Neuronal stem cell (in vitro differentiated cells): ENCODE results near the gene DNAH9.

ENCODE experiments used
- DNase-seq: peaks from one replicate; pipeline ENCODE4 v3.0.0-alpha.2; 2013; ENCODE audit warnings: low spot score
- H2AFZ ChIP-seq: one replicate; pipeline ENCODE4 v1.6.1; 2013; ENCODE audit warnings: mild to moderate bottlenecking, low read length, inconsistent platforms
- H2AK5ac ChIP-seq: 2 replicates; pipeline ENCODE4 v1.6.1; 2013; ENCODE audit warnings: low read depth, mild to moderate bottlenecking, inconsistent platforms, low read length, moderate library complexity, mixed read lengths
- H2BK120ac ChIP-seq: 2 replicates; pipeline ENCODE4 v1.6.1; 2013; ENCODE audit warnings: low read depth, mild to moderate bottlenecking, inconsistent platforms, low read length, moderate library complexity, mixed read lengths
- H2BK12ac ChIP-seq: one replicate; pipeline ENCODE4 v1.6.1; 2013; ENCODE audit warnings: low read length, inconsistent platforms
- H2BK15ac ChIP-seq: 2 replicates; pipeline ENCODE4 v1.6.1; 2013; ENCODE audit warnings: mild to moderate bottlenecking, low read length, inconsistent platforms, mixed read lengths
- H2BK5ac ChIP-seq: one replicate; pipeline ENCODE4 v1.6.1; 2013; ENCODE audit warnings: inconsistent platforms, mild to moderate bottlenecking, low read length, moderate library complexity
- H3K14ac ChIP-seq: one replicate; pipeline ENCODE4 v1.6.1; 2013; ENCODE audit warnings: low read length, inconsistent platforms
- H3K18ac ChIP-seq: 2 replicates; pipeline ENCODE4 v1.6.1; 2013; ENCODE audit warnings: low read length, inconsistent platforms
- H3K23ac ChIP-seq: 2 replicates; pipeline ENCODE4 v1.6.1; 2013; ENCODE audit warnings: low read depth, mild to moderate bottlenecking, mixed read lengths, low read length, inconsistent platforms; ENCODE audit not compliant: poor library complexity
- H3K27ac ChIP-seq: replicated peaks from 3 replicates; pipeline ENCODE4 v1.5.1; 2013; ENCODE audit warnings: low read length, inconsistent platforms
- H3K27me3 ChIP-seq, 3 experiments: 2 replicates each; pipeline ENCODE4 v1.6.1; 2013; ENCODE audit warnings: low read length in 3 of 3, mild to moderate bottlenecking in 2 of 3, inconsistent platforms in 1 of 3, low read depth in 1 of 3, mixed read lengths in 1 of 3, moderate library complexity in 1 of 3; ENCODE audit not compliant: control insufficient read depth in 3 of 3, insufficient read depth in 3 of 3
- H3K36me3 ChIP-seq, 2 donors: replicated peaks in 1 of 2; 2 replicates each; pipeline ENCODE4 v1.6.1; 2013; ENCODE audit warnings: low read length in 2 of 2; ENCODE audit not compliant: control insufficient read depth in 2 of 2, insufficient read depth in 2 of 2
- H3K4ac ChIP-seq: 2 replicates; pipeline ENCODE4 v1.6.1; 2013; ENCODE audit warnings: inconsistent platforms, mild to moderate bottlenecking, low read length, moderate library complexity
- H3K4me1 ChIP-seq, 2 donors: 1 replicate in 1 of 2; 2 replicates in 1 of 2; pipeline ENCODE4 v1.6.1; 2013; ENCODE audit warnings: low read length in 2 of 2, low read depth in 1 of 2; ENCODE audit not compliant: control insufficient read depth in 2 of 2, insufficient read depth in 1 of 2
- H3K4me2 ChIP-seq: one replicate; pipeline ENCODE4 v1.6.1; 2013; ENCODE audit warnings: mild to moderate bottlenecking, low read length, inconsistent platforms; ENCODE audit not compliant: insufficient read depth, poor library complexity, severe bottlenecking
- H3K4me3 ChIP-seq, 2 donors: 2 replicates each; pipeline ENCODE4 v1.5.1; 2013; ENCODE audit warnings: low read length in 2 of 2, mild to moderate bottlenecking in 2 of 2, inconsistent platforms in 1 of 2, moderate library complexity in 1 of 2
- H3K79me1 ChIP-seq: one replicate; pipeline ENCODE4 v1.6.1; 2013; ENCODE audit warnings: low read depth, mild to moderate bottlenecking, inconsistent platforms, low read length, moderate library complexity
- H3K9ac ChIP-seq: one replicate; pipeline ENCODE4 v1.6.1; 2013; ENCODE audit warnings: mild to moderate bottlenecking, low read depth, low read length, inconsistent platforms; ENCODE audit not compliant: poor library complexity
- H3K9me3 ChIP-seq, 2 donors: replicated peaks in 1 of 2; 2 replicates each; pipeline versions ENCODE3 to v1.6.1; 2013; ENCODE audit warnings: low read length in 2 of 2, mild to moderate bottlenecking in 2 of 2, inconsistent platforms in 1 of 2, low read depth in 1 of 2, mixed read lengths in 1 of 2, moderate library complexity in 1 of 2; ENCODE audit not compliant: control insufficient read depth in 2 of 2, insufficient read depth in 1 of 2
- H4K8ac ChIP-seq: one replicate; pipeline ENCODE4 v1.6.1; 2013; ENCODE audit warnings: low read depth, mild to moderate bottlenecking, inconsistent platforms, low read length, moderate library complexity
- H4K91ac ChIP-seq: one replicate; pipeline ENCODE4 v1.6.1; 2013; ENCODE audit warnings: low read length, low read depth, mild to moderate bottlenecking, inconsistent platforms; ENCODE audit not compliant: poor library complexity
- WGBS, 2 donors: extraction: QIAGEN DNeasy Blood & Tissue Kit; methylation state at CpG; one replicate each; pipeline ENCODE4 v1.1.7; 2013; ENCODE audit warnings: missing lambda C conversion rate in 2 of 2, mixed read lengths in 1 of 2; ENCODE audit not compliant: insufficient read length in 2 of 2, insufficient replicate concordance in 1 of 2; ENCODE audit errors: extremely low coverage in 2 of 2; 5-methylcytosine and 5-hydroxymethylcytosine counted together

Gene DNAH9

DNA sequence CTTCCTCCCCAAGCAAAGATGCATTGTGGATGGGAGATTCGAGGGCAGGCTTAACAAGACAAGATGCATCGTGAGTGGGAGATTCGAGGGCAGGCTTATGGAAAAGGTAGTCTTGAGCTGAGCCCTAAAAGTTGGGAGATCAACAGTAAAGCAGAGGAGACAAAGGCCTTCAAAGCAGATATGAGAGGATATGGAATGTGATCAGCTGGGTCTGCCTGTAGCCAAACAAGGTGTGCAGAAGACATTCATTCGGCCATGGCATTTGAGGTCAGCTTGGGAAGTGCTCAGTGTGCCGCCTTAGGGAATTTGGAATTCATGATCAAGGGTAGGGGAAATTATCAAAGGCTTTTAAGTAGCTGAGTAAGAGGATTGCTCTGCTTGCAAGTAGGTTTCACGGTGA lies 39.5 kb downstream of the DNAH9 start:
- Histone ChIP-seq H3K27me3 (no peaks in the 10 kb centered on the region), H4K8ac (no peak overlapping the region), H3K27ac (no peak overlapping the region), H3K14ac (no peak overlapping the region), H2BK5ac (no peak overlapping the region), H3K9me3 (no peaks in the 10 kb centered on the region), H2AFZ (no peak overlapping the region), H3K4me1 (no peaks in the 10 kb centered on the region), H3K23ac (no peak overlapping the region), H3K4me3 (no peak overlapping the region), H3K79me1 (no peaks in the 10 kb centered on the region), H3K9ac (no peak overlapping the region), H2AK5ac (no peak overlapping the region), H4K91ac (no peak overlapping the region), H3K18ac (no peak overlapping the region), H3K36me3 (no peaks in the 10 kb centered on the region), H3K4me2 (no peak overlapping the region), H2BK15ac (no peak overlapping the region), H2BK12ac (no peak overlapping the region), H2BK120ac (no peak overlapping the region), H3K4ac (no peak overlapping the region)
- no peak for DNase-seq
- no CpG with 5 or more reads among the region's 6 CpGs for WGBS, 2 donors

DNA sequence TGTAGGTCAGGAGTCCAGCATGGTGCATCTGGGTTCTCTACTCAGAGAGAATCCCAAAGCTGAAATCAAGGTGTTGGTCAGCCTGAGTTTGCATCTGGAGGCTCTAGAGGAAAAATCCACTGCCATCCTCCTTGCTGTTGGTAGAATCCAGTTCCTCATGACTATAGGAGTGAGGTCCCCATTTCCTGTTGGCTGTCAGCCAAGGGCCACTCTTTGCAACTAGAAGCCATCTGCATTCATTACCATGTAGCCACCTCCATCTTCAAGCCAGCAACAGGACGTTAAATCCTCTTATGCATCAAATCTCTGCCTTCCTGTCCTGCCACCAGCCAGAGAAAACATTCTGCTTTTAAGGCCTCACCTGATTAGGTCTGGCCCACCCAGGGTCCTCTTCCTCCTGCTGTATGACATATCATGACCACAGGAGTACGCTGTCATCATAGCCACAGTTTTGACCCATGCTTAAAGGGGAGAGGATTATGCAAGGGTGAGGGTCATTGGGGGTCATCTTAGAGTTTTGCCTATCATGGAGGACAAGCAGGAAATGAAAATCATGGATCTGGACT lies 40.5 kb downstream of the DNAH9 start:
- Histone ChIP-seq H3K4me1 (no peaks in the 10 kb centered on the region), H3K36me3 (no peaks in the 10 kb centered on the region), H3K18ac (no peak overlapping the region), H2BK12ac (no peak overlapping the region), H2AK5ac (no peak overlapping the region), H3K14ac (no peak overlapping the region), H3K27me3 (no peaks in the 10 kb centered on the region), H3K4me2 (no peak overlapping the region), H3K4me3 (no peak overlapping the region), H4K8ac (no peak overlapping the region), H2AFZ (no peak overlapping the region), H3K27ac (no peak overlapping the region), H4K91ac (no peak overlapping the region), H2BK5ac (no peak overlapping the region), H3K23ac (no peak overlapping the region), H2BK120ac (no peak overlapping the region), H3K9ac (no peak overlapping the region), H3K4ac (no peak overlapping the region), H2BK15ac (no peak overlapping the region), H3K9me3 (no peaks in the 10 kb centered on the region), H3K79me1 (no peaks in the 10 kb centered on the region)
- DNase-seq = no peak
- WGBS, 2 donors = no CpG with 5 or more reads among the region's 2 CpGs

DNA sequence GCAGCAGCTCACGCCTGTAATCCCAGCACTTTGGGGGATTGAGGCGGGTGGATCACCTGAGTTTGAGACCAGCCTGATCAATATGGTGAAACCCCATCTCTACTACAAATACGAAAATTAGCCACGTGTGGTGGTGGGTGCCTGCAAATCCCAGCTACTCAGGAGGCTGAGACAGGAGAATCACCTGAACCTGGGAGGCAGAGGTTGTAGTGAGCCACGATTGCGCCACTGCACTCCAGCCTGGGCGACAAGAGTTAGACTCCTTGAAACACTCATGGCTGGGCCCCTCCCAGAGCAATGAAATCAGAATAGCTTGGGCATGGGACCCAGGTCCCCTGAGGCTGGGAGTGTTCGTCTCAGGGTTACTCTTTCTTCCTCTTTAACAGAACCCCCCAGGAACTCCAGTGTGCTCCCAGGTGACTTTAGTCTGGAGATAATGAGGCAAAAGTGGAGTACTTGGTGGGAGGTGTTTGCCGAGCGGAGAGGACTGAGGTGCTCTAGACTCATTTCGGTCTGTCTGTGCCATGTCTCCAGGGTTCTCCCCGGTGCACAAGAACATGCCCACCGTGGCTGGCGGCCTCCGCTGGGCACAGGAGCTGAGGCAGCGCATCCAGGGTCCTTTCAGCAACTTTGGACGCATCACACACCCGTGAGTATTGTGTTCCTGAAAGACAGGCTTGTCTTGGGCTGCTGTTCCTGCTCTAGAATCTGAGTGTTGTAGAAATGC lies 41.6 kb downstream of the DNAH9 start:
- Histone ChIP-seq H3K18ac (no peak overlapping the region), H3K27ac (no peak overlapping the region), H2BK120ac (no peak overlapping the region), H2BK12ac (no peak overlapping the region), H3K4ac (no peak overlapping the region), H3K4me1 (no peaks in the 10 kb centered on the region), H3K4me2 (no peak overlapping the region), H3K23ac (no peak overlapping the region), H4K91ac (no peak overlapping the region), H4K8ac (no peak overlapping the region), H3K36me3 (no peaks in the 10 kb centered on the region), H3K14ac (no peak overlapping the region), H2AK5ac (no peak overlapping the region), H3K27me3 (no peaks in the 10 kb centered on the region), H3K4me3 (no peak overlapping the region), H2AFZ (no peak overlapping the region), H2BK15ac (no peak overlapping the region), H2BK5ac (no peak overlapping the region), H3K9ac (no peak overlapping the region), H3K79me1 (no peaks in the 10 kb centered on the region), H3K9me3 (no peaks in the 10 kb centered on the region)
- no peak for DNase-seq
- WGBS, 2 donors = no CpG with 5 or more reads among the region's 18 CpGs

DNA sequence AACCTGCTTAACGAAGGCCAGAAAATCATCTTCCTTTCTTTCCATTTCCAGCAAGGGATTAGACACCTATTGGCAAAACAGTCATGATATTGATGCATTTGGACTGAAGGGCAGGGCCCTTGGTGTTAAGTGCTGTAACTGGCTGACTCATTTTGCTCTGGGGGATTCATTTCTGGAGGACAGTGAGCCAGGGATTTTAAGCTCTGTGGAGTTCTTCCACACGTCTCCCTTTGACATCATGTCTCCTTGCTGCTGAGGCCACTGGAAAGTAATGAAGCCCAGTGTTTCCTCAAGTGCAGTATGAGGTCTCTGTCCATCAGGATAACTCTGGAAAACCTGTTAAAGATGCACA lies 42.2 kb downstream of the DNAH9 start:
- no peak for DNase-seq
- no peak overlapping the region for H2BK5ac ChIP-seq
- no CpG with 5 or more reads among the region's 2 CpGs for WGBS, 2 donors
- H3K79me1 ChIP-seq = no peaks in the 10 kb centered on the region
- H4K8ac ChIP-seq = no peak overlapping the region
- no peak overlapping the region for H2AFZ ChIP-seq
- no peak overlapping the region for H3K4ac ChIP-seq
- H3K4me1 ChIP-seq = no peaks in the 10 kb centered on the region
- no peak overlapping the region for H2AK5ac ChIP-seq
- H3K4me2 ChIP-seq = no peak overlapping the region
- no peak overlapping the region for H2BK12ac ChIP-seq
- H4K91ac ChIP-seq = no peak overlapping the region
- H3K9ac ChIP-seq = no peak overlapping the region
- H3K23ac ChIP-seq = no peak overlapping the region
- H3K14ac ChIP-seq = no peak overlapping the region
- H3K4me3 ChIP-seq = no peak overlapping the region
- H2BK120ac ChIP-seq = no peak overlapping the region
- H2BK15ac ChIP-seq = no peak overlapping the region
- no peak overlapping the region for H3K18ac ChIP-seq
- H3K9me3 ChIP-seq = no peaks in the 10 kb centered on the region
- H3K27ac ChIP-seq = no peak overlapping the region
- H3K27me3 ChIP-seq = no peaks in the 10 kb centered on the region
- no peaks in the 10 kb centered on the region for H3K36me3 ChIP-seq
